SK-N-SH (cell line): Measurements from ENCODE around the gene BICD2. TPM values are rescaled to one million over a fixed set of nuclear protein-coding genes. Genes with fewer than 3 reads are reported as not detected.

Experiments used
- CTCF ChIA-PET: fragments of 300-600, 350-600 bp; formaldehyde crosslinking; extraction: SDS; loops from one replicate; lab custom pipeline; 2021; lab: Yijun Ruan, JAX
- POLR2A ChIA-PET: fragments of 350-600 bp; sonication (Branson Sonifier 250); formaldehyde crosslinking; extraction: SDS; loops from one replicate; lab custom pipeline; 2020; ENCODE audit warnings: antibody characterized with exemption, inconsistent platforms; lab: Yijun Ruan, JAX
- DNase-seq: peaks from one replicate; pipeline ENCODE4 v3.0.0; 2012
- H2AFZ ChIP-seq: fragments of 200-600 bp; sonication (generic); 2 replicates; pipeline ENCODE4 v1.8.1; 2016; ENCODE audit warnings: antibody characterized with exemption, mild to moderate bottlenecking, low read depth
- H3F3A ChIP-seq: fragments of 200-600 bp; sonication (generic); replicated peaks from 2 replicates; pipeline ENCODE3; 2016; ENCODE audit warnings: antibody characterized with exemption, mild to moderate bottlenecking; ENCODE audit not compliant: insufficient read depth
- H3K27ac ChIP-seq, 2 experiments: fragments of 200-500 bp in 1 of 2; fragments of 200-600 bp in 1 of 2; sonication (Bioruptor generic) in 1 of 2; sonication (generic), shearing (Covaris generic) in 1 of 2; 2 replicates each; pipeline versions ENCODE4 v1.5.1 to v1.6.1; 2014 to 2016; ENCODE audit warnings: low read depth in 2 of 2, inconsistent platforms in 1 of 2, low read length in 1 of 2, mild to moderate bottlenecking in 1 of 2, mixed read lengths in 1 of 2
- H3K27me3 ChIP-seq: fragments of 200-600 bp; sonication (generic), shearing (Covaris generic); 2 replicates; pipeline ENCODE4 v1.6.1; 2016; ENCODE audit warnings: mixed run types; ENCODE audit not compliant: insufficient read depth
- H3K36me3 ChIP-seq, 2 experiments: fragments of 200-500 bp in 1 of 2; fragments of 200-600 bp in 1 of 2; sonication (Bioruptor generic) in 1 of 2; sonication (generic) in 1 of 2; replicated peaks in 1 of 2; 2 replicates each; pipeline versions ENCODE3 to v1.5.1; 2014 to 2016; ENCODE audit warnings: low read length in 1 of 2, mild to moderate bottlenecking in 1 of 2; ENCODE audit not compliant: insufficient read depth in 2 of 2, control insufficient read depth in 1 of 2
- H3K4me1 ChIP-seq, 2 experiments: fragments of 200-500 bp in 1 of 2; fragments of 200-600 bp in 1 of 2; sonication (Bioruptor generic) in 1 of 2; sonication (generic), shearing (Covaris generic) in 1 of 2; 2 replicates each; pipeline versions ENCODE4 v1.5.1 to v1.6.1; 2014 to 2016; ENCODE audit warnings: low read depth in 1 of 2, low read length in 1 of 2, mixed run types in 1 of 2; ENCODE audit not compliant: insufficient read depth in 2 of 2, control insufficient read depth in 1 of 2
- H3K4me2 ChIP-seq: fragments of 200-600 bp; sonication (generic), shearing (Covaris generic); 2 replicates; pipeline ENCODE4 v1.6.1; 2017; ENCODE audit warnings: mixed run types
- H3K4me3 ChIP-seq, 2 experiments: fragments of 200-500 bp in 1 of 2; fragments of 200-600 bp in 1 of 2; sonication (Bioruptor generic) in 1 of 2; sonication (generic), shearing (Covaris generic) in 1 of 2; 2 replicates each; pipeline versions ENCODE4 v1.5.1 to v1.8.1; 2014 to 2016; ENCODE audit warnings: low read depth in 2 of 2, inconsistent platforms in 1 of 2, low read length in 1 of 2, mild to moderate bottlenecking in 1 of 2, mixed read lengths in 1 of 2, moderate library complexity in 1 of 2
- H3K79me2 ChIP-seq: fragments of 200-600 bp; sonication (generic); 2 replicates; pipeline ENCODE4 v1.8.1; 2017; ENCODE audit warnings: mild to moderate bottlenecking; ENCODE audit not compliant: insufficient read depth
- H3K9ac ChIP-seq: fragments of 200-600 bp; sonication (generic); 2 replicates; pipeline ENCODE4 v1.6.1; 2017; ENCODE audit warnings: mixed run types
- H3K9me2 ChIP-seq: fragments of 200-600 bp; sonication (generic); 2 replicates; pipeline ENCODE4 v1.6.1; 2017; ENCODE audit warnings: mixed run types
- H3K9me3 ChIP-seq: fragments of 200-600 bp; sonication (generic); 2 replicates; pipeline ENCODE4 v1.6.1; 2017; ENCODE audit warnings: mixed run types, mild to moderate bottlenecking, moderate library complexity
- H4K20me1 ChIP-seq: fragments of 200-600 bp; sonication (generic); 2 replicates; pipeline ENCODE4 v1.6.1; 2017; ENCODE audit warnings: mild to moderate bottlenecking, mixed run types; ENCODE audit not compliant: insufficient read depth
- ELF1 ChIP-seq: IDR thresholded peaks from 2 replicates; pipeline ENCODE4 v1.4.0; 2012
- EZH2phosphoT487 ChIP-seq: fragments of 200-600 bp; sonication (generic); IDR thresholded peaks from 2 replicates; pipeline ENCODE4 v1.6.1; 2017; ENCODE audit warnings: low read depth, mixed run types, mild to moderate bottlenecking, antibody characterized with exemption, moderate library complexity, borderline replicate concordance
- FOSL2 ChIP-seq: IDR thresholded peaks from 2 replicates; pipeline ENCODE4 v1.4.0; 2012; ENCODE audit warnings: low read depth, mild to moderate bottlenecking, moderate library complexity, borderline replicate concordance
- GATA2 ChIP-seq: sonication (generic); formaldehyde crosslinking; IDR thresholded peaks from 2 replicates; pipeline ENCODE4 v1.5.0; 2020; ENCODE audit warnings: mild to moderate bottlenecking, missing genetic modification reagents
- MXI1 ChIP-seq: IDR thresholded peaks from 2 replicates; pipeline ENCODE4 v1.6.1; 2012; ENCODE audit warnings: mild to moderate bottlenecking, low read depth, low read length, improper control_type of control experiment
- NRF1 ChIP-seq: IDR thresholded peaks from 2 replicates; pipeline ENCODE4 v1.6.1; 2012; ENCODE audit warnings: low read depth, mild to moderate bottlenecking, low read length
- POLR2AphosphoS5 ChIP-seq: IDR thresholded peaks from 2 replicates; pipeline ENCODE4 v1.6.1; 2012; ENCODE audit warnings: low read depth, low read length
- RAD21 ChIP-seq: IDR thresholded peaks from 2 replicates; pipeline ENCODE4 v1.6.1; 2012; ENCODE audit warnings: mild to moderate bottlenecking, low read length
- REST ChIP-seq: IDR thresholded peaks from 2 replicates; pipeline ENCODE4 v1.6.1; 2012; ENCODE audit warnings: mild to moderate bottlenecking, low read depth, low read length, moderate library complexity
- RFX5 ChIP-seq: IDR thresholded peaks from 2 replicates; pipeline ENCODE4 v1.6.1; 2012; ENCODE audit warnings: mild to moderate bottlenecking, improper control_type of control experiment, low read length
- SMC3 ChIP-seq: IDR thresholded peaks from 2 replicates; pipeline ENCODE4 v1.6.1; 2012; ENCODE audit warnings: low read depth, low read length, improper control_type of control experiment
- TAF1 ChIP-seq: IDR thresholded peaks from 2 replicates; pipeline ENCODE4 v1.6.1; 2012; ENCODE audit warnings: low read depth, mild to moderate bottlenecking, low read length, moderate library complexity, borderline replicate concordance
- TCF12 ChIP-seq: IDR thresholded peaks from 2 replicates; pipeline ENCODE4 v1.4.0; 2012
- USF1 ChIP-seq: IDR thresholded peaks from 2 replicates; pipeline ENCODE4 v1.4.0; 2012; ENCODE audit warnings: low read depth, borderline replicate concordance
- ZBTB33 ChIP-seq: IDR thresholded peaks from 2 replicates; pipeline ENCODE4 v1.4.0; 2012; ENCODE audit warnings: low read depth, borderline replicate concordance
- WGBS: methylation state at CpG from one replicate; pipeline ENCODE4 v1.1.6; 2017; ENCODE audit warnings: low lambda C conversion rate; 5-methylcytosine and 5-hydroxymethylcytosine counted together
- polyA plus RNA-seq, 3 experiments: library from polyadenylated mRNA; depleted of rRNA; stranded (reverse); fragments of >200 nt; gene quantifications; 2 replicates each; pipeline ENCODE4 v1.2.3, GENCODE V29; 2012
- TF ChIP-seq, protein P1 (sequence below): fragments of 200-600 bp; sonication (generic); IDR thresholded peaks from 2 replicates; pipeline ENCODE4 v1.6.1; 2017; ENCODE audit warnings: antibody characterized with exemption, mild to moderate bottlenecking, moderate library complexity

BICD2 gene
- polyA plus RNA-seq, 1 of the 3 experiments (the other 2 are of a cell fraction), result 19.6 TPM

- Histone ChIP-seq H3K9me3 (no peaks in the 10 kb centered on the region), H3K36me3 (peaks cover 33 to 79% of the 10 kb centered on the region in 2 experiments), H3K27ac (no peak overlapping the region), H3K79me2 (no peaks in the 10 kb centered on the region; the same call in 1 of the 2 replicates), H3F3A (no peaks in the 10 kb centered on the region), H3K4me2 (no peak overlapping the region), H3K4me3 (no peak overlapping the region), H3K27me3 (no peaks in the 10 kb centered on the region), H3K9me2 (no peaks in the 10 kb centered on the region), H3K4me1 (no peaks in the 10 kb centered on the region; a peak in 1 of 4 replicates), H4K20me1 (no peaks in the 10 kb centered on the region), H3K9ac (no peak overlapping the region), H2AFZ (no peak overlapping the region)
- TF ChIP-seq ELF1 (no peak), REST (no peak), TAF1 (no peak), MXI1 (no peak), GATA2 (no peak), EZH2phosphoT487 (no peak), RAD21 (no peak)
- TF ChIP-seq, protein P1, sequence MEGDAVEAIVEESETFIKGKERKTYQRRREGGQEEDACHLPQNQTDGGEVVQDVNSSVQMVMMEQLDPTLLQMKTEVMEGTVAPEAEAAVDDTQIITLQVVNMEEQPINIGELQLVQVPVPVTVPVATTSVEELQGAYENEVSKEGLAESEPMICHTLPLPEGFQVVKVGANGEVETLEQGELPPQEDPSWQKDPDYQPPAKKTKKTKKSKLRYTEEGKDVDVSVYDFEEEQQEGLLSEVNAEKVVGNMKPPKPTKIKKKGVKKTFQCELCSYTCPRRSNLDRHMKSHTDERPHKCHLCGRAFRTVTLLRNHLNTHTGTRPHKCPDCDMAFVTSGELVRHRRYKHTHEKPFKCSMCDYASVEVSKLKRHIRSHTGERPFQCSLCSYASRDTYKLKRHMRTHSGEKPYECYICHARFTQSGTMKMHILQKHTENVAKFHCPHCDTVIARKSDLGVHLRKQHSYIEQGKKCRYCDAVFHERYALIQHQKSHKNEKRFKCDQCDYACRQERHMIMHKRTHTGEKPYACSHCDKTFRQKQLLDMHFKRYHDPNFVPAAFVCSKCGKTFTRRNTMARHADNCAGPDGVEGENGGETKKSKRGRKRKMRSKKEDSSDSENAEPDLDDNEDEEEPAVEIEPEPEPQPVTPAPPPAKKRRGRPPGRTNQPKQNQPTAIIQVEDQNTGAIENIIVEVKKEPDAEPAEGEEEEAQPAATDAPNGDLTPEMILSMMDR, result no peak
- ChIA-PET POLR2A (no interaction called here), CTCF (interaction anchor here (0.8 to 9.1 kb wide), 3 partner anchors 15 to 78 kb away, joined by 3 to 177 read pairs (median 3); no protein-coding TSS in a partner anchor)
- DNase-seq, result no peak
- 95% methylated on average over 15 of the region's 15 CpGs for WGBS
Observed at GRCh38 chr9:92712767-92713166, 51.9 kb downstream of the BICD2 start.

DNA sequence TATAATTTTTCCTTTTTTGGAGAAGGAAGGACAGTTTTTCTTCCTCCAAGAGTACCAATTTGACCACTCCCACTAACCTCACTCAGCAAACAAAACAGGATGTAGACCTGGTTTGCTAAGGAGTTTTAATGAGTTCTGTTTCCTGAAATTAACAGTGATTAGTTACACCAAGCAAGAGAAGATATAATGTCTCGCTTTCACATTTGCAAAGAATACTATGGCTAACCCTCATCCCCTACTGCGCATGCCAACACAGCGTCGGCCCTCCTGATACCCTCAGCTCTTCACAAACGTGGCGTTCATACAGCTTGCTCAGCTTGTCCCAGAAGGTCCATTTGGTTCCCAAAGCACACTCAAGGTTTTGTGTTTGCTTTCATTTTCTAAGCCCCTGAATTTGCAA lies 52.8 kb downstream of the BICD2 start:
- no peak for TF ChIP-seq EZH2phosphoT487
- no peak for TF ChIP-seq SMC3
- no peak for TF ChIP-seq NRF1
- TF ChIP-seq ELF1, result no peak
- TF ChIP-seq, protein P1, result no peak
- TF ChIP-seq RFX5, result no peak
- TF ChIP-seq POLR2AphosphoS5, result no peak
- TF ChIP-seq TCF12, result no peak
- no peak for TF ChIP-seq FOSL2
- no peak for TF ChIP-seq USF1
- no peak for TF ChIP-seq ZBTB33
- whole genome bisulfite sequencing, result 98% methylated on average over 6 of the region's 6 CpGs
- no peaks in the 10 kb centered on the region for H3K27me3 ChIP-seq
- no peaks in the 10 kb centered on the region for H3K4me1 ChIP-seq
- no peaks in the 10 kb centered on the region for H3F3A ChIP-seq
- H3K9me2 ChIP-seq, result no peaks in the 10 kb centered on the region
- H4K20me1 ChIP-seq, result no peaks in the 10 kb centered on the region
- H3K4me2 ChIP-seq, result no peak overlapping the region
- H2AFZ ChIP-seq, result no peak overlapping the region
- no peak overlapping the region for H3K27ac ChIP-seq
- peaks cover 33 to 72% of the 10 kb centered on the region in 2 experiments for H3K36me3 ChIP-seq
- POLR2A ChIA-PET, result no interaction called here
- no peaks in the 10 kb centered on the region; the same call in 1 of the 2 replicates for H3K79me2 ChIP-seq
- no peaks in the 10 kb centered on the region for H3K9me3 ChIP-seq
- no peak for DNase-seq
- CTCF ChIA-PET, result interaction anchor here (9.1 kb wide), 1 partner anchor 79 kb away, joined by 177 read pairs; no protein-coding TSS in a partner anchor
- H3K9ac ChIP-seq, result no peak overlapping the region
- no peak overlapping the region for H3K4me3 ChIP-seq
